HEK293 (cell line): ENCODE data around the gene ZNF821.

Source experiments
- SCRT1 ChIP-seq: fragments of 450-650 bp; formaldehyde crosslinking; IDR thresholded peaks from 2 replicates; pipeline ENCODE4 v1.5.1; 2016; ENCODE audit warnings: missing biosample characterization, missing genetic modification characterization, borderline replicate concordance
- SCRT2 ChIP-seq: fragments of 450-650 bp; formaldehyde crosslinking; IDR thresholded peaks from 2 replicates; pipeline ENCODE4 v1.5.1; 2016; ENCODE audit warnings: missing biosample characterization, missing genetic modification characterization
- SP7 ChIP-seq: fragments of 450-650 bp; formaldehyde crosslinking; IDR thresholded peaks from 2 replicates; pipeline ENCODE4 v1.5.1; 2016; ENCODE audit warnings: missing biosample characterization, missing genetic modification characterization
- ZBTB8A ChIP-seq: fragments of 450-650 bp; formaldehyde crosslinking; IDR thresholded peaks from 2 replicates; pipeline ENCODE4 v1.5.1; 2016; ENCODE audit warnings: missing biosample characterization, missing genetic modification characterization
- ZNF10 ChIP-seq: fragments of 450-650 bp; formaldehyde crosslinking; IDR thresholded peaks from 2 replicates; pipeline ENCODE4 v1.5.1; 2017; ENCODE audit warnings: missing biosample characterization, missing genetic modification characterization
- ZNF174 ChIP-seq: fragments of 450-650 bp; formaldehyde crosslinking; IDR thresholded peaks from 2 replicates; pipeline ENCODE4 v1.5.0; 2017; ENCODE audit warnings: missing biosample characterization, mild to moderate bottlenecking, missing genetic modification characterization
- ZNF2 ChIP-seq: fragments of 450-650 bp; formaldehyde crosslinking; IDR thresholded peaks from 2 replicates; pipeline ENCODE4 v1.5.1; 2016; ENCODE audit warnings: missing biosample characterization, missing genetic modification characterization
- ZNF354C ChIP-seq: fragments of 450-650 bp; formaldehyde crosslinking; IDR thresholded peaks from 2 replicates; pipeline ENCODE4 v1.5.1; 2016; ENCODE audit warnings: missing biosample characterization, missing genetic modification characterization, low read depth, borderline replicate concordance
- ZNF394 ChIP-seq: fragments of 450-650 bp; formaldehyde crosslinking; IDR thresholded peaks from 2 replicates; pipeline ENCODE4 v1.5.1; 2016; ENCODE audit warnings: missing biosample characterization, missing genetic modification characterization, mild to moderate bottlenecking, moderate library complexity, borderline replicate concordance
- ZNF416 ChIP-seq: fragments of 450-650 bp; formaldehyde crosslinking; IDR thresholded peaks from 2 replicates; pipeline ENCODE4 v1.5.1; 2016; ENCODE audit warnings: missing biosample characterization, missing genetic modification characterization
- ZNF501 ChIP-seq: fragments of 450-650 bp; formaldehyde crosslinking; IDR thresholded peaks from 2 replicates; pipeline ENCODE4 v1.5.1; 2016; ENCODE audit warnings: missing biosample characterization, missing genetic modification characterization
- ZNF529 ChIP-seq: fragments of 450-650 bp; formaldehyde crosslinking; IDR thresholded peaks from 2 replicates; pipeline ENCODE4 v1.5.1; 2017; ENCODE audit warnings: missing genetic modification characterization, missing biosample characterization; ENCODE audit not compliant: insufficient replicate concordance
- ZNF548 ChIP-seq: fragments of 450-650 bp; formaldehyde crosslinking; IDR thresholded peaks from 2 replicates; pipeline ENCODE4 v1.5.1; 2016; ENCODE audit warnings: missing biosample characterization, missing genetic modification characterization
- ZNF629 ChIP-seq: fragments of 450-650 bp; formaldehyde crosslinking; IDR thresholded peaks from 2 replicates; pipeline ENCODE4 v1.5.1; 2017; ENCODE audit warnings: missing biosample characterization, missing genetic modification characterization
- ZNF658 ChIP-seq: fragments of 450-650 bp; formaldehyde crosslinking; IDR thresholded peaks from 2 replicates; pipeline ENCODE4; 2016; ENCODE audit warnings: missing biosample characterization, missing genetic modification characterization
- ZNF776 ChIP-seq: fragments of 450-650 bp; formaldehyde crosslinking; IDR thresholded peaks from 2 replicates; pipeline ENCODE4 v1.5.0; 2017; ENCODE audit warnings: missing biosample characterization, missing genetic modification characterization, borderline replicate concordance
- ZNF791 ChIP-seq: fragments of 450-650 bp; formaldehyde crosslinking; IDR thresholded peaks from 2 replicates; pipeline ENCODE4 v1.5.1; 2016; ENCODE audit warnings: missing biosample characterization, missing genetic modification characterization
- ZNF792 ChIP-seq: fragments of 450-650 bp; formaldehyde crosslinking; IDR thresholded peaks from 2 replicates; pipeline ENCODE4 v1.5.1; 2016; ENCODE audit warnings: missing biosample characterization, missing genetic modification characterization
- ZNF843 ChIP-seq: fragments of 450-650 bp; formaldehyde crosslinking; IDR thresholded peaks from 2 replicates; pipeline ENCODE4 v1.5.1; 2016; ENCODE audit warnings: missing biosample characterization, missing genetic modification characterization
- ZSCAN30 ChIP-seq: fragments of 450-650 bp; IDR thresholded peaks from 2 replicates; pipeline ENCODE4 v1.5.1; 2018; ENCODE audit warnings: missing biosample characterization, mild to moderate bottlenecking, missing genetic modification characterization, moderate library complexity
- ZXDB ChIP-seq: fragments of 450-650 bp; formaldehyde crosslinking; IDR thresholded peaks from 2 replicates; pipeline ENCODE4 v1.5.1; 2016; ENCODE audit warnings: missing biosample characterization, missing genetic modification characterization
- TF ChIP-seq, protein P1 (sequence below): fragments of 450-650 bp; formaldehyde crosslinking; conservative IDR thresholded peaks from 2 replicates; pipeline ENCODE4 v1.5.1; 2016; ENCODE audit warnings: low read depth, missing biosample characterization, missing genetic modification characterization
- TF ChIP-seq, protein P2 (sequence below): fragments of 450-650 bp; formaldehyde crosslinking; IDR thresholded peaks from 2 replicates; pipeline ENCODE4 v1.5.1; 2016; ENCODE audit warnings: missing biosample characterization, missing genetic modification characterization
- TF ChIP-seq, protein P3 (sequence below): fragments of 450-650 bp; formaldehyde crosslinking; IDR thresholded peaks from 2 replicates; pipeline ENCODE4 v1.5.1; 2016; ENCODE audit warnings: missing biosample characterization, missing genetic modification characterization
- TF ChIP-seq, protein P4 (sequence below): fragments of 450-650 bp; formaldehyde crosslinking; IDR thresholded peaks from 2 replicates; pipeline ENCODE4 v1.5.1; 2017; ENCODE audit warnings: missing biosample characterization, missing genetic modification characterization
- TF ChIP-seq, protein P5 (sequence below): fragments of 450-650 bp; formaldehyde crosslinking; IDR thresholded peaks from 2 replicates; pipeline ENCODE4 v1.5.1; 2016; ENCODE audit warnings: missing biosample characterization, missing genetic modification characterization, borderline replicate concordance
- TF ChIP-seq, protein P6 (sequence below): fragments of 450-650 bp; formaldehyde crosslinking; IDR thresholded peaks from 2 replicates; pipeline ENCODE4 v1.5.1; 2017; ENCODE audit warnings: missing biosample characterization, missing genetic modification characterization

The ZNF821 gene

DNA sequence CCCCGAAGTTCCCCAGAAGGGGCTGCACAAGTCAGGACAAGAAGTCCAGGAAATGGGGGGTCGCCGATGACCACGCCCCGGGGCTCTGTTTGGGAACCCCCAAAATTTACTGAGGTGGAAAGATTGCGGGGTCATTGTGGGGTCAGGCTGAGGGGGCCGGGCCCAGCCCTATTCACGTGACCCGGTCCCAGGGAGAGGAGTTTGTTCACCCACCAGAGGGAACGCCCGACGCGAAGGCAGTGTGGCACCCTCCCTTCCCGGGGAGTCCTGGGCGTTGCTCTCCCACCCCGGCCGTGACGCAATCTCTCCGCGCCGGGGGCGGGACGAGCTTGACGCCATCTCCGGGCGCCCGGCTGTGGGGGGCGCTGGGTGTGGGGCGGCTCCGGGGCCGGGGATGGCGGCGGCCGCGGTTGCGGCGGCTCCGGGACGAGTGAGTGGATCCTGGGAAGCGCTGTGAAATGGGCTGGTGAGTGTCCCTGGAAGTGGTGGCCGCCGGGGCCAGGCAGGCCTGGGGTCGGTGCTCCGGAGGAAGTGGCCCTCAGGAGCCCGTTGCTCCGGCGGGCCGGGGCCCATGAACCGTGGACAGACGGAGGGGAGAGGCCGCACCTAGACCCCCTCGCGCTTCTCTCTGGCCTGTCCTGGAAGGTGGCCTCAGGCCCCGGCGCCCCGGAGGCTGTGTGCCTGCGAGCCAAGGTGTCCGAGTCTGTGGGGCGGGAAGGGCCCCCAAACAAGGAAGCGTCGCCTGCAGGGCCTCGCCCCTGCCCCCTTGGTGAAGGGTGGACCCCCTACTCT, 38.1 kb downstream of the ZNF821 start, which contains the start of gene ATXN1L (continued):
- TF ChIP-seq, protein P1, sequence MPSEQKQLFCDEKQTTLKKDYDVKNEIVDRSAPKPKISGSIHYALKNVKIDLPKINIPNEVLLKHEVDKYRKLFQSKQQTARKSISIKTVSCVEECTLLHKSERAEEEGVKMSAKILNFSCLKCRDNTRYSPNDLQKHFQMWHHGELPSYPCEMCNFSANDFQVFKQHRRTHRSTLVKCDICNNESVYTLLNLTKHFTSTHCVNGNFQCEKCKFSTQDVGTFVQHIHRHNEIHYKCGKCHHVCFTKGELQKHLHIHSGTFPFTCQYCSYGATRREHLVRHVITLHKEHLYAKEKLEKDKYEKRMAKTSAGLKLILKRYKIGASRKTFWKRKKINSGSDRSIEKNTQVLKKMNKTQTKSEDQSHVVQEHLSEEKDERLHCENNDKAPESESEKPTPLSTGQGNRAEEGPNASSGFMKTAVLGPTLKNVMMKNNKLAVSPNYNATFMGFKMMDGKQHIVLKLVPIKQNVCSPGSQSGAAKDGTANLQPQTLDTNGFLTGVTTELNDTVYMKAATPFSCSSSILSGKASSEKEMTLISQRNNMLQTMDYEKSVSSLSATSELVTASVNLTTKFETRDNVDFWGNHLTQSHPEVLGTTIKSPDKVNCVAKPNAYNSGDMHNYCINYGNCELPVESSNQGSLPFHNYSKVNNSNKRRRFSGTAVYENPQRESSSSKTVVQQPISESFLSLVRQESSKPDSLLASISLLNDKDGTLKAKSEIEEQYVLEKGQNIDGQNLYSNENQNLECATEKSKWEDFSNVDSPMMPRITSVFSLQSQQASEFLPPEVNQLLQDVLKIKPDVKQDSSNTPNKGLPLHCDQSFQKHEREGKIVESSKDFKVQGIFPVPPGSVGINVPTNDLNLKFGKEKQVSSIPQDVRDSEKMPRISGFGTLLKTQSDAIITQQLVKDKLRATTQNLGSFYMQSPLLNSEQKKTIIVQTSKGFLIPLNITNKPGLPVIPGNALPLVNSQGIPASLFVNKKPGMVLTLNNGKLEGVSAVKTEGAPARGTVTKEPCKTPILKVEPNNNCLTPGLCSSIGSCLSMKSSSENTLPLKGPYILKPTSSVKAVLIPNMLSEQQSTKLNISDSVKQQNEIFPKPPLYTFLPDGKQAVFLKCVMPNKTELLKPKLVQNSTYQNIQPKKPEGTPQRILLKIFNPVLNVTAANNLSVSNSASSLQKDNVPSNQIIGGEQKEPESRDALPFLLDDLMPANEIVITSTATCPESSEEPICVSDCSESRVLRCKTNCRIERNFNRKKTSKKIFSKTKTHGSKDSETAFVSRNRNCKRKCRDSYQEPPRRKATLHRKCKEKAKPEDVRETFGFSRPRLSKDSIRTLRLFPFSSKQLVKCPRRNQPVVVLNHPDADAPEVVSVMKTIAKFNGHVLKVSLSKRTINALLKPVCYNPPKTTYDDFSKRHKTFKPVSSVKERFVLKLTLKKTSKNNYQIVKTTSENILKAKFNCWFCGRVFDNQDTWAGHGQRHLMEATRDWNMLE (tag by site-specific recombination) = no peak
- no peak for TF ChIP-seq ZXDB (tag by site-specific recombination)
- TF ChIP-seq ZNF354C (tag by site-specific recombination) = no peak
- TF ChIP-seq ZNF416 = no peak
- TF ChIP-seq, protein P2, sequence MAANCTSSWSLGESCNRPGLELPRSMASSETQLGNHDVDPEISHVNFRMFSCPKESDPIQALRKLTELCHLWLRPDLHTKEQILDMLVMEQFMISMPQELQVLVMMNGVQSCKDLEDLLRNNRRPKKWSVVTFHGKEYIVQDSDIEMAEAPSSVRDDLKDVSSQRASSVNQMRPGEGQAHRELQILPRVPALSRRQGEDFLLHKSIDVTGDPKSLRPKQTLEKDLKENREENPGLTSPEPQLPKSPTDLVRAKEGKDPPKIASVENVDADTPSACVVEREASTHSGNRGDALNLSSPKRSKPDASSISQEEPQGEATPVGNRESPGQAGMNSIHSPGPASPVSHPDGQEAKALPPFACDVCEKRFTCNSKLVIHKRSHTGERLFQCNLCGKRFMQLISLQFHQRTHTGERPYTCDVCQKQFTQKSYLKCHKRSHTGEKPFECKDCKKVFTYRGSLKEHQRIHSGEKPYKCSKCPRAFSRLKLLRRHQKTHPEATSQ = no peak
- TF ChIP-seq ZNF792 (tag by site-specific recombination) = no peak
- peak; percentile 63; the same call in 1 of the 2 replicates for TF ChIP-seq ZSCAN30 (tag by site-specific recombination)
- TF ChIP-seq ZNF2 (tag by site-specific recombination) = no peak
- TF ChIP-seq ZNF791 (tag by site-specific recombination) = no peak
- no peak for TF ChIP-seq ZNF776
- TF ChIP-seq ZNF10 (tag by site-specific recombination) = no peak
- TF ChIP-seq, protein P3, sequence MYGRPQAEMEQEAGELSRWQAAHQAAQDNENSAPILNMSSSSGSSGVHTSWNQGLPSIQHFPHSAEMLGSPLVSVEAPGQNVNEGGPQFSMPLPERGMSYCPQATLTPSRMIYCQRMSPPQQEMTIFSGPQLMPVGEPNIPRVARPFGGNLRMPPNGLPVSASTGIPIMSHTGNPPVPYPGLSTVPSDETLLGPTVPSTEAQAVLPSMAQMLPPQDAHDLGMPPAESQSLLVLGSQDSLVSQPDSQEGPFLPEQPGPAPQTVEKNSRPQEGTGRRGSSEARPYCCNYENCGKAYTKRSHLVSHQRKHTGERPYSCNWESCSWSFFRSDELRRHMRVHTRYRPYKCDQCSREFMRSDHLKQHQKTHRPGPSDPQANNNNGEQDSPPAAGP (tag by site-specific recombination) = no peak
- TF ChIP-seq SCRT2 (tag by site-specific recombination) = no peak
- TF ChIP-seq ZBTB8A = peak; percentile 79
- no peak; the same call in 1 of the 2 replicates for TF ChIP-seq ZNF843 (tag by site-specific recombination)
- TF ChIP-seq, protein P4, sequence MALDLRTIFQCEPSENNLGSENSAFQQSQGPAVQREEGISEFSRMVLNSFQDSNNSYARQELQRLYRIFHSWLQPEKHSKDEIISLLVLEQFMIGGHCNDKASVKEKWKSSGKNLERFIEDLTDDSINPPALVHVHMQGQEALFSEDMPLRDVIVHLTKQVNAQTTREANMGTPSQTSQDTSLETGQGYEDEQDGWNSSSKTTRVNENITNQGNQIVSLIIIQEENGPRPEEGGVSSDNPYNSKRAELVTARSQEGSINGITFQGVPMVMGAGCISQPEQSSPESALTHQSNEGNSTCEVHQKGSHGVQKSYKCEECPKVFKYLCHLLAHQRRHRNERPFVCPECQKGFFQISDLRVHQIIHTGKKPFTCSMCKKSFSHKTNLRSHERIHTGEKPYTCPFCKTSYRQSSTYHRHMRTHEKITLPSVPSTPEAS (tag by site-specific recombination) = no peak
- TF ChIP-seq ZNF394 = no peak
- peak; percentile 45; the same call in 1 of the 2 replicates for TF ChIP-seq SP7 (tag by site-specific recombination)
- no peak for TF ChIP-seq ZNF548
- no peak for TF ChIP-seq ZNF501 (tag by site-specific recombination)
- TF ChIP-seq, protein P5, sequence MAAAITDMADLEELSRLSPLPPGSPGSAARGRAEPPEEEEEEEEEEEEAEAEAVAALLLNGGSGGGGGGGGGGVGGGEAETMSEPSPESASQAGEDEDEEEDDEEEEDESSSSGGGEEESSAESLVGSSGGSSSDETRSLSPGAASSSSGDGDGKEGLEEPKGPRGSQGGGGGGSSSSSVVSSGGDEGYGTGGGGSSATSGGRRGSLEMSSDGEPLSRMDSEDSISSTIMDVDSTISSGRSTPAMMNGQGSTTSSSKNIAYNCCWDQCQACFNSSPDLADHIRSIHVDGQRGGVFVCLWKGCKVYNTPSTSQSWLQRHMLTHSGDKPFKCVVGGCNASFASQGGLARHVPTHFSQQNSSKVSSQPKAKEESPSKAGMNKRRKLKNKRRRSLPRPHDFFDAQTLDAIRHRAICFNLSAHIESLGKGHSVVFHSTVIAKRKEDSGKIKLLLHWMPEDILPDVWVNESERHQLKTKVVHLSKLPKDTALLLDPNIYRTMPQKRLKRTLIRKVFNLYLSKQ (tag by site-specific recombination) = no peak
- TF ChIP-seq SCRT1 (tag by site-specific recombination) = no peak
- no peak for TF ChIP-seq ZNF658 (tag by site-specific recombination)
- TF ChIP-seq ZNF529 = no peak
- peak; percentile 79 for TF ChIP-seq ZNF629 (tag by site-specific recombination)
- TF ChIP-seq, protein P6, sequence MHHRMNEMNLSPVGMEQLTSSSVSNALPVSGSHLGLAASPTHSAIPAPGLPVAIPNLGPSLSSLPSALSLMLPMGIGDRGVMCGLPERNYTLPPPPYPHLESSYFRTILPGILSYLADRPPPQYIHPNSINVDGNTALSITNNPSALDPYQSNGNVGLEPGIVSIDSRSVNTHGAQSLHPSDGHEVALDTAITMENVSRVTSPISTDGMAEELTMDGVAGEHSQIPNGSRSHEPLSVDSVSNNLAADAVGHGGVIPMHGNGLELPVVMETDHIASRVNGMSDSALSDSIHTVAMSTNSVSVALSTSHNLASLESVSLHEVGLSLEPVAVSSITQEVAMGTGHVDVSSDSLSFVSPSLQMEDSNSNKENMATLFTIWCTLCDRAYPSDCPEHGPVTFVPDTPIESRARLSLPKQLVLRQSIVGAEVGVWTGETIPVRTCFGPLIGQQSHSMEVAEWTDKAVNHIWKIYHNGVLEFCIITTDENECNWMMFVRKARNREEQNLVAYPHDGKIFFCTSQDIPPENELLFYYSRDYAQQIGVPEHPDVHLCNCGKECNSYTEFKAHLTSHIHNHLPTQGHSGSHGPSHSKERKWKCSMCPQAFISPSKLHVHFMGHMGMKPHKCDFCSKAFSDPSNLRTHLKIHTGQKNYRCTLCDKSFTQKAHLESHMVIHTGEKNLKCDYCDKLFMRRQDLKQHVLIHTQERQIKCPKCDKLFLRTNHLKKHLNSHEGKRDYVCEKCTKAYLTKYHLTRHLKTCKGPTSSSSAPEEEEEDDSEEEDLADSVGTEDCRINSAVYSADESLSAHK (tag by site-specific recombination) = no peak
- peak; percentile 39; the same call in 1 of the 2 replicates for TF ChIP-seq ZNF174 (tag by site-specific recombination)
